Peyer's patch (tissue), 4 donors: ENCODE results near the gene NRDC. TPM values are rescaled to one million over a fixed set of nuclear protein-coding genes. Genes with fewer than 3 reads are reported as not detected.

Experiments used
- DNase-seq, 3 donors: peaks; one replicate each; pipeline ENCODE4 v3.0.0-alpha.2; 2017 to 2019
- H3K27ac ChIP-seq, 4 donors: fragments of 200-600 bp; sonication (generic); one replicate each; pipeline ENCODE4 v1.5.1; 2016 to 2019
- H3K27me3 ChIP-seq, 2 donors: fragments of 200-600 bp; sonication (generic); one replicate each; pipeline ENCODE4 v1.5.1; 2019
- H3K36me3 ChIP-seq, 3 donors: fragments of 200-600 bp; sonication (generic); one replicate each; pipeline ENCODE4 v1.5.1; 2016 to 2019
- H3K4me1 ChIP-seq, 4 donors: fragments of 200-600 bp; sonication (generic); one replicate each; pipeline ENCODE4 v1.5.1; 2016 to 2019
- H3K4me3 ChIP-seq, 4 donors: fragments of 200-600 bp; sonication (generic); 1 replicate in 3 of 4; 2 replicates in 1 of 4; pipeline ENCODE4 v1.5.1; 2016 to 2019; ENCODE audit warnings: mild to moderate bottlenecking in 1 of 4
- H3K9me3 ChIP-seq, 4 donors: fragments of 200-600 bp; sonication (generic); one replicate each; pipeline ENCODE4 v1.5.1; 2016 to 2019; ENCODE audit warnings: mild to moderate bottlenecking in 1 of 4
- POLR2A ChIP-seq, 2 donors: fragments of 450-650 bp; IDR thresholded peaks; one replicate each; pipeline ENCODE4 v1.5.1; 2017; ENCODE audit warnings: antibody characterized with exemption in 2 of 2, mild to moderate bottlenecking in 2 of 2, moderate library complexity in 2 of 2
- total RNA-seq, 4 donors: library from RNA; depleted of rRNA; stranded (reverse); fragments of >200 nt; gene quantifications; one replicate each; pipeline ENCODE4 v1.1.0, GENCODE V29; 2016
- TF ChIP-seq, protein P1 (sequence below), 6 experiments: fragments of 450-650 bp in 4 of 6; fragments of 200-600 bp in 2 of 6; sonication (generic) in 1 of 6; IDR thresholded peaks; one replicate each; pipeline ENCODE4 v1.5.1; 2017 to 2019; ENCODE audit warnings: antibody characterized with exemption in 6 of 6, mild to moderate bottlenecking in 3 of 6, moderate library complexity in 1 of 6

NRDC gene
- total RNA-seq, 4 donors from 2014 or later, result 55.2 to 111 (median 67.8) TPM

DNA sequence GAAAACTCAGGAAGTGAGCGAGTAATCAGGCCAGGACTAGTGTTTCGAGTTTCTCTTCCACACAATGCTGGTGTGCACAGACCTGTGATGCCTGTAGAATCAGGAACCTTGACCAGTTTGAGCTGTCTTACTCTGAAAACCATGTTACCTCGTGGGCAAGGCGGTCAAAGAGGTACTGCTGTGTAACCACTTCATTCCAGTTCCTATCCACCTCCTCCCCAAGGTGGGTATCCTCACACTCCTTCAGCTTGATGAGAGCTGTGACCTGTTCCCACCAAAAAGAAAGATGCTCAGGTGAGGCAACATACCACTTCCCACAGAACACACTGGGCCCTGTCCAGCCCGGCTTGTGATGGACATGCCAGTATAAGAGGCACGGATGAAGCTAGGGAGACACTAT is 88.1 kb downstream of the NRDC start:
- H3K27me3 ChIP-seq, result no peaks in the 10 kb centered on the region
- no peak overlapping the region for H3K4me3 ChIP-seq
- H3K9me3 ChIP-seq, result no peaks in the 10 kb centered on the region
- peaks cover 0 to 98% (median 0%) of the 10 kb centered on the region in 3 donors for H3K36me3 ChIP-seq
- no peaks in the 10 kb centered on the region for H3K4me1 ChIP-seq
- H3K27ac ChIP-seq, result no peak overlapping the region
- no peak for DNase-seq
- no peak for TF ChIP-seq POLR2A (IDR thresholded peaks at IDR 0.05)
- TF ChIP-seq, protein P1, sequence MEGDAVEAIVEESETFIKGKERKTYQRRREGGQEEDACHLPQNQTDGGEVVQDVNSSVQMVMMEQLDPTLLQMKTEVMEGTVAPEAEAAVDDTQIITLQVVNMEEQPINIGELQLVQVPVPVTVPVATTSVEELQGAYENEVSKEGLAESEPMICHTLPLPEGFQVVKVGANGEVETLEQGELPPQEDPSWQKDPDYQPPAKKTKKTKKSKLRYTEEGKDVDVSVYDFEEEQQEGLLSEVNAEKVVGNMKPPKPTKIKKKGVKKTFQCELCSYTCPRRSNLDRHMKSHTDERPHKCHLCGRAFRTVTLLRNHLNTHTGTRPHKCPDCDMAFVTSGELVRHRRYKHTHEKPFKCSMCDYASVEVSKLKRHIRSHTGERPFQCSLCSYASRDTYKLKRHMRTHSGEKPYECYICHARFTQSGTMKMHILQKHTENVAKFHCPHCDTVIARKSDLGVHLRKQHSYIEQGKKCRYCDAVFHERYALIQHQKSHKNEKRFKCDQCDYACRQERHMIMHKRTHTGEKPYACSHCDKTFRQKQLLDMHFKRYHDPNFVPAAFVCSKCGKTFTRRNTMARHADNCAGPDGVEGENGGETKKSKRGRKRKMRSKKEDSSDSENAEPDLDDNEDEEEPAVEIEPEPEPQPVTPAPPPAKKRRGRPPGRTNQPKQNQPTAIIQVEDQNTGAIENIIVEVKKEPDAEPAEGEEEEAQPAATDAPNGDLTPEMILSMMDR (IDR thresholded peaks at IDR 0.05), result no peak

- no peaks in the 10 kb centered on the region for H3K27me3 ChIP-seq
- no peaks in the 10 kb centered on the region for H3K9me3 ChIP-seq
- no peaks in the 10 kb centered on the region for H3K4me1 ChIP-seq
- peaks cover 0 to 98% (median 0%) of the 10 kb centered on the region in 3 donors for H3K36me3 ChIP-seq
- TF ChIP-seq POLR2A (IDR thresholded peaks at IDR 0.05), result no peak
- TF ChIP-seq, protein P1 (IDR thresholded peaks at IDR 0.05), result no peak
- no peak overlapping the region for H3K4me3 ChIP-seq
- no peak for DNase-seq
- no peak overlapping the region for H3K27ac ChIP-seq
These were observed 89.2 kb downstream of the NRDC start for GRCh38 chr1:51789342-51789741.

DNA sequence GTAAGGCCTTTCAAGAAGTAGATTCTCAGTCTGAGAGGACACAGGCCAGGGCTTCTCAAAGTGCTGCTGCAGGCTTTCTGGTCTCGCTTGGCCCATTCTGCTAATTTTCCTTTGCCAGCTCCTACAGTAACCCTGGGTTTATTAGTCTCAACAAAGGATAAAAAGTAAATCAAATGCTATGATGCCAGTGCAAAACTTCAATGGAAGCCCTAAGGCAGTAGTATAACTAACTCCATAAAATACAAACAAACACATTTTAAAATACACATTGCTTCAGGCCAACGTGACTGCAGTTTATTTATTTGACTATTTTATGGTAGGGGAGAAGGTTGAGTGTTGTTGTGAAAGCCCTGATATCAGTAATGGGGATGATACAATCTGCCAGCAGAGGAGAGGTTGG is 89.6 kb downstream of the NRDC start:
- H3K9me3 ChIP-seq, result no peaks in the 10 kb centered on the region
- DNase-seq, result no peak
- TF ChIP-seq, protein P1 (IDR thresholded peaks at IDR 0.05), result no peak
- TF ChIP-seq POLR2A (IDR thresholded peaks at IDR 0.05), result no peak
- H3K27ac ChIP-seq, result no peak overlapping the region
- H3K27me3 ChIP-seq, result no peaks in the 10 kb centered on the region
- H3K36me3 ChIP-seq, result peaks cover 0 to 98% (median 0%) of the 10 kb centered on the region in 3 donors
- H3K4me1 ChIP-seq, result no peaks in the 10 kb centered on the region
- H3K4me3 ChIP-seq, result no peak overlapping the region

GRCh38 chr1:51784997-51785421 is 93.5 kb downstream of the NRDC start:
- no peak overlapping the region for H3K27ac ChIP-seq
- peaks cover 0 to 93% (median 0%) of the 10 kb centered on the region in 3 donors for H3K36me3 ChIP-seq

GRCh38 chr1:51780927-51781326 is 97.6 kb downstream of the NRDC start:
- H3K36me3 ChIP-seq, result peaks cover 0 to 62% (median 0%) of the 10 kb centered on the region in 3 donors
- H3K9me3 ChIP-seq, result no peaks in the 10 kb centered on the region
- no peaks in the 10 kb centered on the region for H3K27me3 ChIP-seq
- H3K27ac ChIP-seq, result no peak overlapping the region
- TF ChIP-seq POLR2A (IDR thresholded peaks at IDR 0.05), result no peak
- TF ChIP-seq, protein P1 (IDR thresholded peaks at IDR 0.05), result no peak
- DNase-seq, result no peak
- H3K4me1 ChIP-seq, result no peaks in the 10 kb centered on the region
- no peak overlapping the region for H3K4me3 ChIP-seq

More at GRCh38 chr1:51784997-51785421, 93.5 kb downstream of the NRDC start:
- H3K4me3 ChIP-seq, result no peak overlapping the region
- no peaks in the 10 kb centered on the region for H3K9me3 ChIP-seq
- no peaks in the 10 kb centered on the region for H3K27me3 ChIP-seq
- no peak for DNase-seq
- H3K4me1 ChIP-seq, result no peaks in the 10 kb centered on the region
- TF ChIP-seq, protein P1 (IDR thresholded peaks at IDR 0.05), result no peak
- TF ChIP-seq POLR2A (IDR thresholded peaks at IDR 0.05), result no peak

GRCh38 chr1:51776408-51776807 is 102.1 kb downstream of the NRDC start:
- H3K4me3 ChIP-seq, result no peak overlapping the region
- no peaks in the 10 kb centered on the region for H3K4me1 ChIP-seq
- DNase-seq, result no peak
- TF ChIP-seq, protein P1 (IDR thresholded peaks at IDR 0.05), result no peak
- TF ChIP-seq POLR2A (IDR thresholded peaks at IDR 0.05), result no peak
- no peaks in the 10 kb centered on the region for H3K27me3 ChIP-seq
- no peak overlapping the region for H3K27ac ChIP-seq
- H3K36me3 ChIP-seq, result peaks cover 0 to 41% (median 0%) of the 10 kb centered on the region in 3 donors
- no peaks in the 10 kb centered on the region for H3K9me3 ChIP-seq
